Stimulated activated CD8-positive, alpha-beta memory T cell treated with anti-CD3 and anti-CD28 coated beads, Interleukin-7, amount 100 ng/mL, for 48 hours (primary cell): Measurements from ENCODE around the gene CADPS2.
"Not testable (repeated sequence)": the region's sequence is repeated elsewhere in the genome, so short reads cannot be mapped to it uniquely, and the experiment has no call there.

Source experiments
- DNase-seq, 2 donors: peaks; one replicate each; pipeline ENCODE4 v3.0.0-alpha.2; 2020; ENCODE audit warnings: low read depth in 1 of 2; ENCODE audit errors: extremely low read depth in 1 of 2

CADPS2 gene

DNA sequence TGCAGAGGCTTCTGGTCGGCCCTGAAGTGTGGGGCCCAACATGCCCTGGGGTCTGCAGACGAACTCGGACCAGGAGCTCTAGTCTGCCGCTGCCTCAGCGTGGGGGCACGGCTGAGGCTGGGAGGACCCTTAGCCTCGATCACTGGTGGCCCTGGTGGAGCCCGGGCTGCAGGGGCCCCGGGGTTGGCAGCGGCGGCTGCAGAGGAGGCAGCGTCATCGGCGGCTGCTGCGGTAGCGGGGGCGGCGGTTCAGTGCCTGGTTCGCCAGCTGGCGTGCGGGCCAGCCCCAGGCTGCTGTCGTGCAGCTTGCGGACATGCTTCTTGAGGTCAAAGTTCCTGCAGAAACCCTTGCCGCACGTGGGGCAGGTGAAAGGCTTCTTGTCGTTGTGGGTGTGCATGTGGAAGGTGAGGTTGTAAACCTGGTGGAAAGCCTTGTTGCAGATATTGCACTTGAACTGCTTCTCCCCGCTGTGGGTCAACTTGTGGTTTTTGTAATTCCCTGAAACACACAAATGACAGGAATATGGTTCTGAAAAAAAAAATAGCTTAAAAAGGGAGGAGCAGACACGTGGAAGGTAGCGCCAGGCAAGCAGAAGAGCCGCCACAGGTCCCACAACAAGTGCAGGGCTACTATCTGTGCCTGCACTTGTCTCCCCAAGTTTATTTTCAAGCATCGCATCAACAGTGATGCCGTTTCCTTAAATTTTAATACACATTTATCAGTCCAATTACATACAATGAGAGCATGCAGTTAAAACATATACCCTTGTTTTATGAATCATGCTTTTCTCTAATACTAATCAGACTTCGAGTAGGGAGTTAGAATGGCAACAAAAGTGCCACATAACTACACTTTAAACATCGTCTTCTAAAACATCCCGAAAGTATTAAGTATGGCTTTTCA lies 584.2 kb downstream of the CADPS2 start:
- DNase-seq = no peak

DNA sequence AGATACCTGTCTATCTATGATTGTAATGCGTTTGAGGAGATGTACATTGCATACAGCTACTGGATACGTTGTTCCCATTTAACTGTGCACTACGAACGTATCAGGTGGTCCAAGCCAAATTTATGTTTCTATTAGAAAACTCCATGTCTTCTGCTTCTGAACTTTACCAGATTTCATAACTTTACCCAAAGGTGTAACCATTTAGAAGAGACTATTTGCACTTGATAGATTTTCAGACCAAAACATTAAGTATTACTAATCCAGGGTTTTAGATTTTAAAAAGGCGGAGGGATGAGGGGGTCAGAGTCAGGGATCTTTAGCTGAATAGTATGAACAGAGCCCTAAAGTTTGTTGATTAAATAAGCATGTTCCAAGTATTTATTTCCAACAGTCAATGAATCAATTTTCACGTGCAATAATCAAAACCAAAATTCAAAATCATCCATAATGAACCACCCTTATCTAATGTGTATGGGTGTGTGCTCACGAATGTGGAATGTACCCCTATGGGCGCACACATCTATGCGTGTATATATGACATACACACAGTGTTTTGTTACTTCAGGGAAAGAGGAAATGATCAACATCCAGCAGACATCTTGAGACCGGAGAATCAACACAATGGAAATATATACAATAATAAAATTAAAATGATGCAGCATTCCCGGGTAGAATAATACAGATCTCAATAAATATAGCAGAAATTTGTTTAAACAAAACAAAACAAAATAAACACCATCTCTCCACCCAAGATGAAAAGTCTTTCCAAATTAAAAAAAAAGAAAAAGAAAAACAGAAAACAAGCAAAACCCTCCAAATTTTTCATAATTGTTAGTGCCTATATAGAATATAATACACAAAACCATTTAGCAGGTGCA lies 585.1 kb downstream of the CADPS2 start:
- no peak for DNase-seq

DNA sequence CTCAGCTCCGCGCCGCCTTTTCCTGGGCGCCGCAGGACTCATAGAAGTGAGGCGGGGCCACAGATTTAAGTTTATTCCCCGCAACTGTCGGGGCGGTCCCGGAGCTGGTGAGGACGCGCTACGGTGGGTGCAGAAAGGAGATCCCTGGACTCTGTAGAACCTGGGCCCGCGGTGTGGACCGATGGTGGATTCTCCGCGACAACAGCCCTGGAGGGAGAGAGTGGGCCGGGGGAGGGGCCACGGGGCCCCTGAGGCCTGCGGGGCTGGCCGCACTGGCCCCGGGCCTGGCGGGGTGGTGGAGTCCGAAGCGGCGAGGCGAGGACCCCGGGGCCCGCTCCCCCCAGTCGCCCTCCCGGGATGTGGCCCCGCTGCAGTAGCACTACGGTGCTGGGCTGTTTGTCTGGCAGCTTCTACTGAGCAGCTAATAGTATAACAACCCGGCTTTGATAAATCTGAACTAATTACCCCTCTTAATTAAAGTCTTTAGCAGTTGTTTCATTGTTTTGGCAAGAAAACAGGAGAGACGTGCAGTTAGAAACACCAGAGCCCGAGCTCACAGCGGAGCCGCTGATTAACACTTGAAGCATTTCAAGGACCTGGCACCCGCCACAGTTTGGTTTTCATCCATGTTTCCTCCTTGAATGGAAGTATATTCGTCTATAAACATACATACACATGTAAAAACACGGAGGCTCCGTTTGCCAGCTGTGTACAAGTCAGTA lies 585.9 kb downstream of the CADPS2 start:
- no peak for DNase-seq

DNA sequence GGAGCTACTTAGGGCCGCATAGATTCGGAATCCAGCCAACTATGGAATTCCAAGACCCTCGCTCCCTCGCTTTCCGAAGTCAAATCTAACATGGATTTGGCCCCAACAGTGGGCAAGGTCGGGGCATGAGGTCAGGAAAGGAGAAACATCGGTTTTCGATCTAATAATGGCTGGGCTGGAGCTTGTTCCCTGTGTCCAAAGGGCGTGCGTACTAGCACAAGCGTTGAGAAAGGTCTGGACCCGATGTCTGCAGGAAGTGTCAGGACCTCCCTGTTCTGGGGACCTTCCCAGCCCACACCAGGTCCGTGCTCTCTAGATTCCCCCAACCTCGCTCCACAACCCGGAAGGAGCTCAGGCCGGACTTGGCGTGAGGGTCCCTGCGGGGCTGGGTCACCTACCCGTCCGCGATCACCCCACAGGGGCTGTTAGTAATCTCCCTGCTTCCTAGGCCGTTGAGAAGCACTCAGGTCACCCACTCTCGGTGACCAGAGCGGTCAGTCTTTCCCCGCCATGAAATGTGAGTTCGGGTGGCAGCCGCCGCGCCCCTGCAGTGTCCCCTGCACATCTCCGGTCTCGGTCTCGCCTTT lies 586.5 kb downstream of the CADPS2 start:
- DNase-seq = no peak

DNA sequence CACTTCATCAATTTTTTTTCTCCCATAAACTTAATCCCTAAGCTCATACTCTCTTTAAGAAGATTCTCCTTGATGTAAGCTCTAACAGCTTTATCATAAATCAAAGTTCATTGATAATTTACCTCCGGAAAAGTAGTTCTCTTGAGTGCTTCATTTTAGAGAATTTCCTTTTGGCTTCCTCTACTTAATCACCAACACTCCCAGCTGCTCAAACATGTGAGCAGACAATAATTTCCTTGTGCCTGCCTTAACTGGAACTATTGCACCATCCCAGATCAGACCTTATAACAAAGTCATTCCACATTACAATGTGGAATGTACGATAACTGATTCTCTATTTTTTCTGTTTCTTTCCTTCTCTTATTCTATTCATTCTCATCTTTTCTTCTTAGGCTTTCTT lies 587.6 kb downstream of the CADPS2 start:
- no peak for DNase-seq

DNA sequence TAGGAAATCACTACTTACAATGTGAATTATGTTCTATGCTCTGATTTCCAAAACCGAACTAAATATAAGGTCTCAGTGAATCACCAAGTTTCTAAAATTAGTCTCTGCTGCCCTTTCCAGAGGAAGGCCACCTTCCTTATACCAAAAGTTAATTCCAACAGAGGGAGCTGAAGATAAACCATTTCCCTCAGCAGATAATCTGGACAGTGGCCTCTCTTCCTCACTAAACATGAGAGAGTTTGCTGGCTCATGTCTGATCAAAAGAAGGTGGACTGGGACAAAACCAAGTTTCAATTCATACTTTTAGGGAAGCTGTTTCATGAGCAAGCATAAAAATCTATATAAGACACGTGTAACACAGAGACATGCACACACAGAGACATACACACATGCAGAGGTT lies 588.1 kb downstream of the CADPS2 start:
- DNase-seq = no peak

DNA sequence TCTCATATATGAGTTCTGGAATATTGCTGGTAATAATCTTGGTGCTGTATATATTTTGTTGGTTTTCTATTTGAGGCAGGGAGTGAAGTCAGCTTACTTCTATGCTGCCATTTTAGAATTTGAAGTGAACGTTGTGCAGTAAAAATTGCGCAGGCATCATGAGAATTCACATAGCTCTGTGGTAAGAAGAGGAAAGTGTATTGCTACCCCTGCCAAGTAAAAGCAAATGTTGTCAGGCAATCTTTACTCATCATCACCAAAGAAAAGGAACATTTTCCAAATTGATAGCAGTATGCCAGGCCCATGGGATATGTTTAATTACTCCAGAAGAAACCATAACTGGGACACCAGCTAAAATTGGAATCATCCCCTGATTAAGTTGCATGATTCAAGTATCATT lies 595.1 kb downstream of the CADPS2 start:
- DNase-seq = no peak

DNA sequence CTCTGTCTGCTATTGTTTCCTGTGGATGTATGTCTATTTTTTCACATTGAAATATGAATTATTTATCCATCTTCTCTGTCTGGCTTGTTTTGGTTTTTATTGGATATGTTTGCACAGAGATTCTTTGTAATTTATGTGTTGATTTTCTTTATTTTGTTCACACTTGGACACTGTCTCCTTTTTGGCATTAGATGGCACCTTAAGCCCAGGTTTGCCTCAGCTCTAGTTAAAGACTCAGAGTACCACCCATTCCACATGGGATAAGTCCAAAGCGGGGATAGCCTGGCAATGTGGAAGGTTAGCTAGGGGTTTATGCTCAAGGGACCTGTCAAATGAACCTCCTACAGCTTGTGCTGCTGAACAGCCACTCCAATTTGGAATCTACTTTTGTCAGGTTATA lies 595.8 kb downstream of the CADPS2 start:
- no peak for DNase-seq

DNA sequence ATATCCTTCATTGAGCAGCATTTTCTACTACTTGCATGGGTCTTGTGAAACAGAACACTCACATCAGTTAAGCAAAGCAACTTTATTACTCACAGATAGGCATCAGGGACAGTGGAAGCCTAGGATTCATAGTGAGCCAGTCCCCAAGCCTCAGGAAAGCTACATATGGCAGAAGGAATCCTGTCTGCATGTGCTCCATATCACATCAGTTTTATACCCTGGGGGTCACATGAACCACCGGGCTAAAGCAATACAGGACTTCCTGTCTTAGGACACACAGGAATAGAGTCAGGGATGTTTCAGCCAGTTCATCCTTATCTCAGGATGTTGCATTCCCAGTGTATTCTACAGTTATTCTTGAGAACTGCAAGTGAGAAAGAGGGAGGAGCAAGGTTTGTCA lies 596.8 kb downstream of the CADPS2 start:
- no peak for DNase-seq

DNA sequence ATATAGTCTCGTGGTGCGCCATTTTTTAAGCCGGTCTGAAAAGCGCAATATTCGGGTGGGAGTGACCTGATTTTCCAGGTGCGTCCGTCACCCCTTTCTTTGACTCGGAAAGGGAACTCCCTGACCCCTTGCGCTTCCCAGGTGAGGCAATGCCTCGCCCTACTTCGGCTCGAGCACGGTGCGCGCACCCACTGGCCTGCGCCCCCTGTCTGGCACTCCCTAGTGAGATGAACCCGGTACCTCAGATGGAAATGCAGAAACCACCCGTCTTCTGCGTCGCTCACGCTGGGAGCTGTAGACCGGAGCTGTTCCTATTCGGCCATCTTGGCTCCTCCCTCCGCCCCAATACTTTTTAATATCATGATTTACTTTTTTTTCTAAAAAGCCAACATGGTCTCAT lies 601.7 kb downstream of the CADPS2 start:
- not testable (repeated sequence) for DNase-seq

DNA sequence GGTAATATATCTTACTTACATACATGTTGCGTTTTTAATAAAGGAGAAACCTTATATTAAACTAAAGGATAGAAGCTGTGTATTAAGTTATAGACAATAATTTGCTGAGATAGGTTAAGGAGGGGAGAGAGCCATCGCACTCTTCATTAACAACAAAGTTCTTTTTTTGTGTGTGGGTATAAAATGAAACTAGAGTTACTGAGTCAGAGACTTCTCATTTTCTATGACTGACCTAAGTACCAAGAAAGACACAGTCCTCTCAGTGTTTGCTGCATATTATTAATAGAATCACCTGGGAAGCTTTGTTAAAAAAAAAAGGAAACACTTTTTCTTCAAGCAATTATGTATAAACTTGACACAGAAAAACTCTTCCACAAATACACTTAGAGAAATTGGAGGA lies 613.1 kb downstream of the CADPS2 start:
- DNase-seq = no peak

DNA sequence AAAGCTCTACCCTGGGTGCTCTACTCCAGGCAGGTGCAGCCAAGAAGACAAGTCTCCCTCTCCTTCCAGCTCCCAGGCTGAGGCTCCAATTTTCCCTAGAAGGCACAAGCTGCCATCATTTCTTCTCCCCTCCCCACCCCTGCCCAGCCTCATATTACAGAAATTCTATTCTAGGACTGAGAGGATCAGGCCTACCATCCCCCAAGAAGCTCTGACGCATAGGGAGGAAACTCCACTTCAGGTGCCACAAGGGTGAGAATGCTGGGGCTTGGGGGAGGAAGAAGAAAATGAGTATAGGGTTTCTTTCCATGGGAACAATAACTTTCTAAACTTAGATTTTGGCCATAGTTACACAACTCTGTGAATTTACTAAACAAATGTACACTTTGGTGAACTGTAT lies 617.0 kb downstream of the CADPS2 start:
- DNase-seq = no peak
